Right lobe of liver (tissue), 4 donors: Measurements from ENCODE around the gene PLPPR4.

Experiments
- POLR2A ChIP-seq: fragments of 450-650 bp; IDR thresholded peaks from one replicate; pipeline ENCODE4 v1.6.1; 2017; ENCODE audit warnings: antibody characterized with exemption, mild to moderate bottlenecking
- TF ChIP-seq, protein P1 (sequence below), 4 donors: fragments of 200-600 bp in 3 of 4; fragments of 450-650 bp in 1 of 4; IDR thresholded peaks; one replicate each; pipeline versions ENCODE4 v1.5.1 to v1.8.0; 2016 to 2022; ENCODE audit warnings: antibody characterized with exemption in 4 of 4, mild to moderate bottlenecking in 2 of 4
- donor health status: DM: no; HTN: no; CAD: no.
- donor health status: DM: no; HTN: no; CAD: no.
- donor health status: DM: no; HTN: yes; CAD: no.

DNA sequence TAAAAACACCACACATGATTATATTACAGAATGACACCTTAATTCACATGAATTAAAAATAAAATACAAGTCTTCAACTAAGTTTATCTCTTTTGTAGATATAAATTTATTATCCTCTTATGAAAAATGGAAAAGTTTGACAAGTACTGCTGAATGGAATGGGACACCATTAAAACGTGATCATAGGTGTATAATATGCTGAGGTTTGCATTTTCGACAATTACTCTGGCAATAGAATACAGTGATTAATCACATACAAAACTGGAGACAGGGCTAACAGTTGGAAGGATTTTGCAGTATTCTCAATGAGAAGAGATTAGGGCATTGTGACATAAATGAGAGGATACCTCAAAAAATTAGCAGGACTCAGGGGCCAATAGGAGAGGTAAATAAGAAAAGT, 17.1 kb upstream of the PLPPR4 start:
- TF ChIP-seq, protein P1, sequence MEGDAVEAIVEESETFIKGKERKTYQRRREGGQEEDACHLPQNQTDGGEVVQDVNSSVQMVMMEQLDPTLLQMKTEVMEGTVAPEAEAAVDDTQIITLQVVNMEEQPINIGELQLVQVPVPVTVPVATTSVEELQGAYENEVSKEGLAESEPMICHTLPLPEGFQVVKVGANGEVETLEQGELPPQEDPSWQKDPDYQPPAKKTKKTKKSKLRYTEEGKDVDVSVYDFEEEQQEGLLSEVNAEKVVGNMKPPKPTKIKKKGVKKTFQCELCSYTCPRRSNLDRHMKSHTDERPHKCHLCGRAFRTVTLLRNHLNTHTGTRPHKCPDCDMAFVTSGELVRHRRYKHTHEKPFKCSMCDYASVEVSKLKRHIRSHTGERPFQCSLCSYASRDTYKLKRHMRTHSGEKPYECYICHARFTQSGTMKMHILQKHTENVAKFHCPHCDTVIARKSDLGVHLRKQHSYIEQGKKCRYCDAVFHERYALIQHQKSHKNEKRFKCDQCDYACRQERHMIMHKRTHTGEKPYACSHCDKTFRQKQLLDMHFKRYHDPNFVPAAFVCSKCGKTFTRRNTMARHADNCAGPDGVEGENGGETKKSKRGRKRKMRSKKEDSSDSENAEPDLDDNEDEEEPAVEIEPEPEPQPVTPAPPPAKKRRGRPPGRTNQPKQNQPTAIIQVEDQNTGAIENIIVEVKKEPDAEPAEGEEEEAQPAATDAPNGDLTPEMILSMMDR (IDR thresholded peaks at IDR 0.05), result no peak
- no peak for TF ChIP-seq POLR2A
